Left ventricle myocardium inferior (tissue), 1 donor: ENCODE results near the gene CNTNAP2. TPM values are rescaled to one million over a fixed set of nuclear protein-coding genes. Genes with fewer than 3 reads are reported as not detected.

Experiments used
- DNase-seq: peaks from one replicate; pipeline ENCODE4 v3.0.0-alpha.2; 2020
- H3K27ac ChIP-seq: fragments of 200-600 bp; replicated peaks from 2 replicates; pipeline ENCODE4 v1.8.0; 2021
- H3K27me3 ChIP-seq: fragments of 200-600 bp; 2 replicates; pipeline ENCODE4 v1.8.0; 2021; ENCODE audit warnings: low read depth
- H3K36me3 ChIP-seq: fragments of 200-600 bp; 2 replicates; pipeline ENCODE4 v1.8.0; 2021
- H3K4me1 ChIP-seq: fragments of 200-600 bp; 2 replicates; pipeline ENCODE4 v1.8.0; 2021
- H3K4me3 ChIP-seq: fragments of 200-600 bp; 2 replicates; pipeline ENCODE4 v1.8.0; 2021; ENCODE audit warnings: mild to moderate bottlenecking, moderate library complexity
- H3K9me3 ChIP-seq: fragments of 200-600 bp; replicated peaks from 2 replicates; pipeline ENCODE4 v1.8.0; 2021
- intact Hi-C: fragments of 100-400 bp; cut with micrococcal nuclease; formaldehyde crosslinking; loops from one replicate; pipeline ENCODE4 v1.11.0; 2022
- total RNA-seq: library from RNA; stranded (reverse); fragmentation: NEBNext Ultra II Directional; extraction: Animal tissue kit (Norgen Biotek cat#: 25700); gene quantifications from one replicate; pipeline ENCODE4 v1.2.1, GENCODE V29; 2021
- TF ChIP-seq, protein P1 (sequence below): fragments of 200-600 bp; IDR thresholded peaks from 2 replicates; pipeline ENCODE4 v1.8.0; 2021; ENCODE audit warnings: antibody characterized with exemption, mild to moderate bottlenecking, borderline replicate concordance
- donor health status: DM: no; HTN: yes; CAD: no; lungs with severe emphysema.

Gene CNTNAP2
- total RNA-seq, 1 donor from 2014 or later, result 0.99 TPM

DNA sequence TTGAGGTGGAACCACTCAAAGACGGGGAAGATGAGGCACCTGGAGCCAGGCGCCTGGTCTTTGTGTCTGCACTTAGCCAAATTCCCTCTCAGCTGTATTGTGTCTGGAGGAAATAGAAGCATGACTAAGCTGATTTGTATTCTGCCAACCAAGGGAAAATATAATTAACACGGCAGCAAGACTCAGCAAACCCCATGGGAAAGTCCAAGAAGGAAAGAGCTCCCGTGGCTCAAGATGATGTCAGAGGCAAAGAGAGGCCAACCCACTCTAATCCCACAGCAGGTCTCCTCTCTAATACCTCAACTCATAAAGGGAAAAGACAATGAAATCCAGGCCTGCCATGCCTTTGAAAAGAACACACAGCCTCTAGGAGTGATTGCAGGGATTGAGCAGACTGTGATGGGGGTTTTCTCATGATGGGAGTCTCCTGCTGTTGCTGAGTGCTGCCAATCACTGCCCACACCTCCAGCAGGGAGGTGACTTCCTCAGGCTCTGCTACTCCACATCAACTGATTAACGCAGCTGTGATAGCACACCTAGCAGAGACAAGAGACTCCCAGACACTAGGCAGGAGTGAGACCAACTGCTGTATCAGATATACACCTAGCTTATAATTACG is 2218.5 kb downstream of the CNTNAP2 start:
- TF ChIP-seq, protein P1, sequence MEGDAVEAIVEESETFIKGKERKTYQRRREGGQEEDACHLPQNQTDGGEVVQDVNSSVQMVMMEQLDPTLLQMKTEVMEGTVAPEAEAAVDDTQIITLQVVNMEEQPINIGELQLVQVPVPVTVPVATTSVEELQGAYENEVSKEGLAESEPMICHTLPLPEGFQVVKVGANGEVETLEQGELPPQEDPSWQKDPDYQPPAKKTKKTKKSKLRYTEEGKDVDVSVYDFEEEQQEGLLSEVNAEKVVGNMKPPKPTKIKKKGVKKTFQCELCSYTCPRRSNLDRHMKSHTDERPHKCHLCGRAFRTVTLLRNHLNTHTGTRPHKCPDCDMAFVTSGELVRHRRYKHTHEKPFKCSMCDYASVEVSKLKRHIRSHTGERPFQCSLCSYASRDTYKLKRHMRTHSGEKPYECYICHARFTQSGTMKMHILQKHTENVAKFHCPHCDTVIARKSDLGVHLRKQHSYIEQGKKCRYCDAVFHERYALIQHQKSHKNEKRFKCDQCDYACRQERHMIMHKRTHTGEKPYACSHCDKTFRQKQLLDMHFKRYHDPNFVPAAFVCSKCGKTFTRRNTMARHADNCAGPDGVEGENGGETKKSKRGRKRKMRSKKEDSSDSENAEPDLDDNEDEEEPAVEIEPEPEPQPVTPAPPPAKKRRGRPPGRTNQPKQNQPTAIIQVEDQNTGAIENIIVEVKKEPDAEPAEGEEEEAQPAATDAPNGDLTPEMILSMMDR, result no peak
- Histone ChIP-seq H3K27me3 (peaks cover 63% of the 10 kb centered on the region), H3K9me3 (no peaks in the 10 kb centered on the region), H3K4me3 (no peak overlapping the region), H3K36me3 (no peaks in the 10 kb centered on the region), H3K27ac (no peak overlapping the region), H3K4me1 (peaks cover 13% of the 10 kb centered on the region)
- intact Hi-C loops, result no loop called here
- DNase-seq, result no peak

DNA sequence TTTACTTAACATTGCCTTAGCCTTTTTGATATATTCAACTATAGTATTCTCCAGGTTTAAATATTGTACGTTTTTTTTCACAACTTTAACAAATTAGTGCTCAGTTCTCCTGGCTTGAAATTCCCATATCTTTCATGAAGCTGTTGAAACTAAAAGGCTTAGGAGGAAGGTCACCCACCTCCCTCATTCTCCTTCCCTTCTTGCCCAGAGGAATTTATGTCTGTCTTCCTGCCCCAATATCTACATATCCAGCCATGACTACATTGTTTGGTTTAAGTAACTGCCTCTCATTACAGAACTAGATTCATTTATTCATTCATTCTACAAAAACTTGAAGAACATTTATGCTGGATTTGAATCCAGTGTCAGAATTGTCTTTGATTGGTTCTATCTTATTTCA is 2219.2 kb downstream of the CNTNAP2 start:
- H3K27ac ChIP-seq, result no peak overlapping the region
- peaks cover 13% of the 10 kb centered on the region for H3K4me1 ChIP-seq
- peaks cover 70% of the 10 kb centered on the region for H3K27me3 ChIP-seq
- H3K4me3 ChIP-seq, result no peak overlapping the region
- TF ChIP-seq, protein P1, result no peak
- H3K36me3 ChIP-seq, result no peaks in the 10 kb centered on the region
- no peak for DNase-seq
- H3K9me3 ChIP-seq, result no peaks in the 10 kb centered on the region
- intact Hi-C loops, result no loop called here

DNA sequence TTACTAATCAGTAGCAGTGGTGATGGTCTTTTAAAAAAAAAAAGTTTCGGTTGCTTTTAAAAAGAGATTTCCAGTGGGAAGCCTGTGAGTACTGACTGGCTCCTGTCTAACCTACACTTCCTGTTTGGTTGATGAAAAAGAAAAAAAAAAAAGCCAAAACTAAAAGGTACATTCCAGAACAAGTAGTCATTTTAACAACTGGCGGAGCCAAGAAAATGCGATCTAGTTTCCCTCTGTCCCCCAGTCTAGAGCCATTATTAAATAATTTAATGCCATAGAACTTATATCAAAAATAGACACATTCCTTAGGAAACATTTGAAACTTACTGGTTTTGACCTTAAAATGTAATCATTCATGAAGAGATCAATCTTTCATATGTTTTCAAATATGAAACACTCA is 2219.8 kb downstream of the CNTNAP2 start:
- Histone ChIP-seq H3K27me3 (peaks cover 76% of the 10 kb centered on the region), H3K36me3 (no peaks in the 10 kb centered on the region), H3K9me3 (no peaks in the 10 kb centered on the region), H3K27ac (no peak overlapping the region), H3K4me1 (peaks cover 13% of the 10 kb centered on the region), H3K4me3 (no peak overlapping the region)
- TF ChIP-seq, protein P1, result no peak
- no peak for DNase-seq
- intact Hi-C loops, result no loop called here

DNA sequence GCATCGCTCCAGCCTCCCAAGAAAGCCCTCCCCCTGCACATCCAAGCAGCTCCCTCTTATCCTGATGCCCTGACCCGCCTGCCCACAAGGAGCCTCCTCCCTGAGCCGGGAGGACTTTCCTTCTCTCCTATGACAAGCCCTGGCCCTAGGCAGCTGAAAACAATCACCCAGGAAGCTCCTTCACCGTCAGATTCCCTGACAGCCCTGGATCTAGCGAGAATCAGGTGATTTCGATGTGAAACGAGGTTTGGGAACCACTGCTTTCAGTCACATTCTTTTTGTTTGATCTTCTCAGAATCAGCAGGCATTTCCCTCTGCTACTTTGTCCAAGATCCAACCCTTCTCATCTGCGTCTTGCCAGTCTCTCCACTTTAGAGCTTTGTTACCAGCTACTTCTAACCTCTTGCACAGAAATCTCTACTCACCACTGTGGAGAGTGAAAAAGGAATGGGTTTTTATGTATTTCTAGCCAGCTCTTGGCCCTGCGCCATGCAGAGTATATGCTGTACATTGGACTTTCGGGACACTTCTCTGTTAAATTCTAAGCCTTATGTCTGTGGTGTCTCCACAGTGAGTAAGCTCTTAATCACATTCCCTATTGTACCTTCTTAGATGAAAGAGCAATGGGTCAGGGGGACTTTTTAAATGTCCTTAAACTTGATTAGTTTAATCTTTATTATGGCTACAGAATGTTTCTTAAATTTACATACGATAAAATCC is 2220.8 kb downstream of the CNTNAP2 start:
- intact Hi-C loops, result no loop called here
- TF ChIP-seq, protein P1, result no peak

DNA sequence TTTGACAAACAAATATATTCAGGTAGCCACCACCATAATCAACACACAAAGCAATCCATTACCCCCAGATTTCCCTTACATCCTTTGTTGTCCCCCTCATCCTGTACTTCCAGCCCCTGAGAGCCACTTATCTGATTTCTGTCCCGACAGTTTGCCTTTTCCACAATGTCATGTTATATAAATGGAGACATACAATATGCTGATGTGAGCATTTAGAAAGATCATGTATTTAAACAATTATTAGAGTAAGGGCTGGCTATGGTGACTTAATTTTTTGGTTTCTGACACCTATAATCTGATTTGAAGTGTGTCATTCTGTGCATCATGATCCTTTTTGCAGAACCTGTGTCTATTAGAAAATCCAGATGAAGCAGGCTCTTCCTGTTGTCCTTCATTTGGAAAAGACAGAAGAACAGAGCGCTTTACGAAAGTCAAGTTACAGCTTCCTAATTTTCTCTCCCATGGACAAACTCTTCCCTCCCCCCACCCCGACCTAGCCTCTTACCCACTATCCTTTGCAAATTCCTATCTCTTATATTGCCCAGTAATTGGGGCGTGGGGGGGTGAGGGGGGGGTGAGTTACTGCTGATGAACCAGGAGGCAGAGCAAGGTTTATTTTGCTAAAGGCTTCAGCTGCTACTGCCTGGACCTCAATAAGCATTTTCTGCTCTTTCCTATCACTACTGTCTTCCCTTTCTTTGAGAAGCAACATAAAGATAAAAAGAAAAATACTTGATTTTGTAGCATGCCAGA is 2221.6 kb downstream of the CNTNAP2 start:
- Histone ChIP-seq H3K4me1 (peaks cover 13% of the 10 kb centered on the region), H3K27ac (no peak overlapping the region), H3K36me3 (no peaks in the 10 kb centered on the region), H3K9me3 (no peaks in the 10 kb centered on the region), H3K27me3 (peaks cover 94% of the 10 kb centered on the region), H3K4me3 (no peak overlapping the region)
- no peak for DNase-seq
- TF ChIP-seq, protein P1, result no peak
- intact Hi-C loops, result no loop called here

More for the DNA sequence above, 2220.8 kb downstream of the CNTNAP2 start:
- H3K36me3 ChIP-seq, result no peaks in the 10 kb centered on the region
- H3K4me1 ChIP-seq, result peaks cover 13% of the 10 kb centered on the region
- H3K27ac ChIP-seq, result no peak overlapping the region
- H3K27me3 ChIP-seq, result peaks cover 86% of the 10 kb centered on the region
- no peaks in the 10 kb centered on the region for H3K9me3 ChIP-seq
- DNase-seq, result no peak
- no peak overlapping the region for H3K4me3 ChIP-seq
